OCI-LY1 (cell line): ENCODE results near the gene AOAH.

ENCODE experiments used
- H2AFZ ChIP-seq: fragments of 200-600 bp; sonication (generic), shearing (Covaris generic); 2 replicates; pipeline ENCODE4 v1.6.0; 2014; ENCODE audit warnings: antibody characterized with exemption, mild to moderate bottlenecking, low read length
- H3F3A ChIP-seq: fragments of 200-600 bp; sonication (generic), shearing (Covaris generic); 2 replicates; pipeline ENCODE4 v1.6.0; 2014; ENCODE audit warnings: mild to moderate bottlenecking, antibody characterized with exemption, low read length, moderate library complexity; ENCODE audit not compliant: insufficient read depth
- H3K27ac ChIP-seq: fragments of 200-600 bp; sonication (generic); 2 replicates; pipeline ENCODE4 v1.5.1; 2014; ENCODE audit warnings: low read length, mixed run types, mild to moderate bottlenecking, low read depth; ENCODE audit not compliant: poor library complexity, severe bottlenecking
- H3K27me3 ChIP-seq: fragments of 200-600 bp; sonication (generic); 2 replicates; pipeline ENCODE4 v1.6.0; 2014; ENCODE audit warnings: antibody characterized with exemption, mild to moderate bottlenecking, low read length, moderate library complexity; ENCODE audit not compliant: insufficient read depth
- H3K36me3 ChIP-seq: fragments of 200-600 bp; sonication (generic); 2 replicates; pipeline ENCODE4 v1.6.1; 2014; ENCODE audit warnings: mild to moderate bottlenecking, antibody characterized with exemption, low read length, moderate library complexity, mixed read lengths; ENCODE audit not compliant: insufficient read depth
- H3K4me1 ChIP-seq: fragments of 200-600 bp; sonication (generic); 2 replicates; pipeline ENCODE4 v1.5.1; 2014; ENCODE audit warnings: mild to moderate bottlenecking, low read length, moderate library complexity; ENCODE audit not compliant: insufficient read depth, severe bottlenecking
- H3K4me2 ChIP-seq: fragments of 200-600 bp; sonication (generic), shearing (Covaris generic); 2 replicates; pipeline ENCODE4 v1.6.1; 2014; ENCODE audit warnings: low read length
- H3K4me3 ChIP-seq: fragments of 200-600 bp; sonication (generic); 2 replicates; pipeline ENCODE4 v1.5.1; 2014; ENCODE audit warnings: low read length, low read depth, mild to moderate bottlenecking, mixed read lengths; ENCODE audit not compliant: poor library complexity, severe bottlenecking
- H3K79me2 ChIP-seq: fragments of 200-600 bp; shearing (Covaris generic); 2 replicates; pipeline ENCODE4 v1.6.1; 2016; ENCODE audit warnings: mixed run types, low read length, mixed read lengths; ENCODE audit not compliant: insufficient read depth
- H3K9ac ChIP-seq: fragments of 200-600 bp; sonication (generic), shearing (Covaris generic); 2 replicates; pipeline ENCODE4 v1.6.1; 2014; ENCODE audit warnings: mild to moderate bottlenecking, low read length, mixed read lengths
- H3K9me2 ChIP-seq: fragments of 200-600 bp; sonication (generic), shearing (Covaris generic); 2 replicates; pipeline ENCODE4 v1.6.1; 2014; ENCODE audit warnings: low read depth, mild to moderate bottlenecking, low read length, mixed read lengths
- H3K9me3 ChIP-seq: fragments of 200-600 bp; shearing (Covaris generic); 2 replicates; pipeline ENCODE4 v1.6.1; 2014; ENCODE audit warnings: low read length, mixed read lengths
- H4K20me1 ChIP-seq: fragments of 200-600 bp; sonication (generic), shearing (Covaris generic); 2 replicates; pipeline ENCODE4 v1.6.0; 2016; ENCODE audit warnings: mild to moderate bottlenecking, low read length; ENCODE audit not compliant: insufficient read depth
- CTCF ChIP-seq: fragments of 200-600 bp; sonication (generic), shearing (Covaris generic); IDR thresholded peaks from 2 replicates; pipeline ENCODE4 v1.5.1; 2017; ENCODE audit warnings: mild to moderate bottlenecking, antibody characterized with exemption, low read length, moderate library complexity, mixed read lengths
- EZH2 ChIP-seq: fragments of 200-600 bp; sonication (generic), shearing (Covaris generic); IDR thresholded peaks from 2 replicates; pipeline ENCODE4 v1.8.0; 2017; ENCODE audit warnings: borderline replicate concordance, mixed run types, mild to moderate bottlenecking, antibody characterized with exemption, low read length, moderate library complexity, mixed read lengths

AOAH gene

DNA sequence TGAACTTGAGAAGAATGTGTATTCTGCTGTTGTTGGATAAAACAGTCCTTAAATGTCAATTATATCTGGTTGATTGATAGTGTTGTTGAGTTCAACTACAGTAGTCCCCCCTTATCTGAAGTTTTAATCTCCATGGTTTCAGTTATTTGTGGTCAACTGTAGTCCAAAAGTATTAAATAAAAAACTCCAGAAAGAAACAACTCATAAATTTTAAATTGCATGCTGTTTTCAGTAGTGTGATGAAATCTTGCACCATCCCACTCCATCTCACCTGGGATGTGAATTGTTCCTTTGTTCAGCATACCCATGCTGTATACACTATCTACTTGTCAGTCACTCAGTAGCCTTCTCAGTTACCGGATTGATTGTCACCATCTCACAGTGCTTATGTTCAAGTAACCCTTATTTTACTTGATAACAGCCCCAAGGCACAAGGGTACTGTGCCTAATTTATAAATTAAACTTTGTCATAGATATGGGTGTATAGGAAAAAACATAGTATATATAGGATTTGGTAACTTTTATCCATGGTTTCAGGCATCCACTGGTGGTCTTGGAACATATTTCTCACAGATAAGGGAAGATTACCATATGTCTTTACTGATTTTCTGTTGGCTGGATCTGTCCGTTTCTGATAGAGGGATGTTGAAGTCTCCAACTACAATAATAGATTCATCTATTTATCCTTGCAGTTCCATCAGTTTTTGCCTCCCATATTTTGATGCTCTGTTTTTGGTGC, 57.1 kb downstream of the AOAH start:
- no peaks in the 10 kb centered on the region for H4K20me1 ChIP-seq
- H3K4me2 ChIP-seq: no peak overlapping the region
- no peaks in the 10 kb centered on the region for H3K9me3 ChIP-seq
- no peaks in the 10 kb centered on the region for H3F3A ChIP-seq
- H3K27ac ChIP-seq: no peak overlapping the region
- no peaks in the 10 kb centered on the region for H3K27me3 ChIP-seq
- no peaks in the 10 kb centered on the region for H3K36me3 ChIP-seq
- H3K9me2 ChIP-seq: no peaks in the 10 kb centered on the region
- H3K4me1 ChIP-seq: no peaks in the 10 kb centered on the region
- no peaks in the 10 kb centered on the region for H3K79me2 ChIP-seq
- H3K4me3 ChIP-seq: no peak overlapping the region
- H3K9ac ChIP-seq: no peak overlapping the region
- no peak overlapping the region for H2AFZ ChIP-seq
- TF ChIP-seq CTCF: no peak
- TF ChIP-seq EZH2: no peak

DNA sequence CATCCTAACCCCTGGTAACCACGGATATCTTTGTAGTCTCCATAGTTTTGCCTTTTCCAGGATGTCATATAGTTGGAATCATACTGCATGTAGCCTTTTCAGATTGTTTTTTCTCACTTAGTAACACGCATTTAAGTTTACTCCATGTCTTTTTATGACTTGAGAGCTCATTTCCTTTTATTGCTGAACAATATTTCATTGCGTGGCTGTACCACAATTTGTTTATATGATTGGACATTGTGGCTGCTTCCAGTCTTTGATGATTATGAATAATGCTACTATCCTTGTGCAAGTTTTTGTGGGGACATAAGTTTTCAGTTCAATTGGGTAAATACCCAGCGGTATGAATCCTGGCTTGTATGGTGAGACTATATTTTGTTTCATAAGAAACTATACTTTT, 60.8 kb downstream of the AOAH start:
- Histone ChIP-seq H3K36me3 (no peaks in the 10 kb centered on the region), H3K79me2 (no peaks in the 10 kb centered on the region), H3K4me1 (no peaks in the 10 kb centered on the region), H4K20me1 (no peaks in the 10 kb centered on the region), H3K9me2 (no peaks in the 10 kb centered on the region), H3K9ac (no peak overlapping the region), H3K27ac (no peak overlapping the region), H2AFZ (no peak overlapping the region), H3K27me3 (no peaks in the 10 kb centered on the region), H3K4me3 (no peak overlapping the region), H3K9me3 (no peaks in the 10 kb centered on the region), H3F3A (no peaks in the 10 kb centered on the region), H3K4me2 (no peak overlapping the region)
- TF ChIP-seq CTCF: no peak
- TF ChIP-seq EZH2: no peak

- H3K27me3 ChIP-seq: no peaks in the 10 kb centered on the region; the same call in 1 of the 2 replicates
- H3K9me2 ChIP-seq: no peaks in the 10 kb centered on the region
- no peak overlapping the region for H3K4me3 ChIP-seq
- H2AFZ ChIP-seq: no peak overlapping the region
- no peaks in the 10 kb centered on the region for H3F3A ChIP-seq
- no peak overlapping the region for H3K27ac ChIP-seq
- no peaks in the 10 kb centered on the region for H4K20me1 ChIP-seq
- TF ChIP-seq CTCF (no peak), EZH2 (no peak)
- H3K4me2 ChIP-seq: no peak overlapping the region
- no peak overlapping the region for H3K9ac ChIP-seq
- H3K79me2 ChIP-seq: no peaks in the 10 kb centered on the region
- H3K36me3 ChIP-seq: no peaks in the 10 kb centered on the region
- H3K4me1 ChIP-seq: no peaks in the 10 kb centered on the region
- H3K9me3 ChIP-seq: no peaks in the 10 kb centered on the region
Measured at GRCh38 chr7:36661135-36661840, 63.0 kb downstream of the AOAH start.
